ENCODE results near the gene SIGLEC8.
"Not testable (repeated sequence)": the region's sequence is repeated elsewhere in the genome, so short reads cannot be mapped to it uniquely, and the experiment has no call there.

Gene SIGLEC8

GRCh38 chr19:51466723-51467122, 8.5 kb upstream of the SIGLEC8 start:
- H3K4me1 Mint-ChIP-seq: peaks cover 40% of the 10 kb centered on the region
- peaks cover 43% of the 10 kb centered on the region for H3K27me3 Mint-ChIP-seq
- H3K27ac Mint-ChIP-seq: no peak overlapping the region
- no peak for ATAC-seq
- no peaks in the 10 kb centered on the region for H3K9me3 Mint-ChIP-seq
- no peaks in the 10 kb centered on the region for H3K36me3 Mint-ChIP-seq (ENCODE audit: low read depth)
- H3K4me3 Mint-ChIP-seq: no peak overlapping the region
- DNase-seq: no peak

GRCh38 chr19:51463976-51464581, 5.8 kb upstream of the SIGLEC8 start:
- not testable (repeated sequence) for DNase-seq; H3K36me3 Mint-ChIP-seq (ENCODE audit: low read depth); H3K4me3 Mint-ChIP-seq; H3K27ac Mint-ChIP-seq; H3K9me3 Mint-ChIP-seq
- Mint-ChIP-seq H3K4me1 (peaks cover 42% of the 10 kb centered on the region), H3K27me3 (peaks cover 48% of the 10 kb centered on the region)
- ATAC-seq: peak; percentile 26

GRCh38 chr19:51462681-51463080, 4.4 kb upstream of the SIGLEC8 start:
- Mint-ChIP-seq H3K9me3 (no peaks in the 10 kb centered on the region), H3K4me1 (peaks cover 37% of the 10 kb centered on the region), H3K4me3 (no peak overlapping the region), H3K27me3 (peaks cover 43% of the 10 kb centered on the region), H3K27ac (no peak overlapping the region), H3K36me3 (ENCODE audit: low read depth) (no peaks in the 10 kb centered on the region)
- ATAC-seq (no peak), DNase-seq (no peak)

GRCh38 chr19:51462276-51462675, 4.0 kb upstream of the SIGLEC8 start:
- DNase-seq: no peak
- Mint-ChIP-seq H3K4me3 (no peak overlapping the region), H3K4me1 (peaks cover 34% of the 10 kb centered on the region), H3K9me3 (no peaks in the 10 kb centered on the region), H3K36me3 (ENCODE audit: low read depth) (no peaks in the 10 kb centered on the region), H3K27me3 (peaks cover 39% of the 10 kb centered on the region), H3K27ac (no peak overlapping the region)
- no peak for ATAC-seq

GRCh38 chr19:51461723-51462161, 3.5 kb upstream of the SIGLEC8 start:
- no peak for DNase-seq
- no peak overlapping the region for H3K4me3 Mint-ChIP-seq
- H3K27me3 Mint-ChIP-seq: peaks cover 35% of the 10 kb centered on the region
- H3K27ac Mint-ChIP-seq: no peak overlapping the region
- no peaks in the 10 kb centered on the region for H3K36me3 Mint-ChIP-seq (ENCODE audit: low read depth)
- no peak for ATAC-seq
- peaks cover 31% of the 10 kb centered on the region for H3K4me1 Mint-ChIP-seq
- no peaks in the 10 kb centered on the region for H3K9me3 Mint-ChIP-seq

- no peaks in the 10 kb centered on the region for H3K36me3 Mint-ChIP-seq (ENCODE audit: low read depth)
- ATAC-seq: no peak
- no peak overlapping the region for H3K4me3 Mint-ChIP-seq
- peaks cover 20% of the 10 kb centered on the region for H3K4me1 Mint-ChIP-seq
- H3K27me3 Mint-ChIP-seq: peaks cover 29% of the 10 kb centered on the region
- no peak for DNase-seq
- no peaks in the 10 kb centered on the region for H3K9me3 Mint-ChIP-seq
- no peak overlapping the region for H3K27ac Mint-ChIP-seq
Measured at GRCh38 chr19:51460164-51460992, 2.1 kb upstream of the SIGLEC8 start.

GRCh38 chr19:51458899-51459505, 748 bp upstream of the SIGLEC8 start:
- peaks cover 20% of the 10 kb centered on the region for H3K27me3 Mint-ChIP-seq
- no peak overlapping the region for H3K4me3 Mint-ChIP-seq
- peaks cover 16% of the 10 kb centered on the region for H3K4me1 Mint-ChIP-seq
- H3K27ac Mint-ChIP-seq: no peak overlapping the region
- ATAC-seq (no peak), DNase-seq (no peak)
- no peaks in the 10 kb centered on the region for H3K36me3 Mint-ChIP-seq (ENCODE audit: low read depth)
- H3K9me3 Mint-ChIP-seq: no peaks in the 10 kb centered on the region

- peaks cover 7% of the 10 kb centered on the region for H3K4me1 Mint-ChIP-seq
- no peak for ATAC-seq
Measured at GRCh38 chr19:51457351-51458013, 772 bp downstream of the SIGLEC8 start.

GRCh38 chr19:51456541-51457290, 1.5 kb downstream of the SIGLEC8 start:
- ATAC-seq (no peak), DNase-seq (no peak)
- peaks cover 15% of the 10 kb centered on the region for H3K27me3 Mint-ChIP-seq
- H3K36me3 Mint-ChIP-seq (ENCODE audit: low read depth): no peaks in the 10 kb centered on the region
- peaks cover 7% of the 10 kb centered on the region for H3K4me1 Mint-ChIP-seq
- H3K27ac Mint-ChIP-seq: no peak overlapping the region
- H3K4me3 Mint-ChIP-seq: no peak overlapping the region
- no peaks in the 10 kb centered on the region for H3K9me3 Mint-ChIP-seq

More at GRCh38 chr19:51457351-51458013, 772 bp downstream of the SIGLEC8 start:
- DNase-seq: no peak
- Mint-ChIP-seq H3K27ac (no peak overlapping the region), H3K4me3 (no peak overlapping the region), H3K27me3 (peaks cover 15% of the 10 kb centered on the region), H3K9me3 (no peaks in the 10 kb centered on the region), H3K36me3 (ENCODE audit: low read depth) (no peaks in the 10 kb centered on the region)

- no peak overlapping the region for H3K4me3 Mint-ChIP-seq
- peaks cover 42% of the 10 kb centered on the region for H3K4me1 Mint-ChIP-seq
- DNase-seq (no peak), ATAC-seq (no peak)
- H3K36me3 Mint-ChIP-seq (ENCODE audit: low read depth): peaks cover 28% of the 10 kb centered on the region
- H3K9me3 Mint-ChIP-seq: peaks cover 29% of the 10 kb centered on the region
- H3K27ac Mint-ChIP-seq: peak overlapping the region; percentile 55
- H3K27me3 Mint-ChIP-seq: peaks cover 4% of the 10 kb centered on the region
Measured at GRCh38 chr19:51450730-51451307, 7.4 kb downstream of the SIGLEC8 start.

- Mint-ChIP-seq H3K36me3 (ENCODE audit: low read depth) (peaks cover 32% of the 10 kb centered on the region), H3K9me3 (peaks cover 29% of the 10 kb centered on the region), H3K4me1 (peaks cover 53% of the 10 kb centered on the region), H3K27me3 (peaks cover 2% of the 10 kb centered on the region), H3K4me3 (peak overlapping the region; percentile 64), H3K27ac (peak overlapping the region; percentile 88)
- ATAC-seq: peak; percentile 84
- DNase-seq: peak; percentile 65
Measured at GRCh38 chr19:51448411-51449016, 9.7 kb downstream of the SIGLEC8 start.

- H3K9me3 Mint-ChIP-seq: peaks cover 31% of the 10 kb centered on the region
- H3K4me1 Mint-ChIP-seq: peaks cover 58% of the 10 kb centered on the region
- H3K27ac Mint-ChIP-seq: peak overlapping the region; percentile 88
- peaks cover 33% of the 10 kb centered on the region for H3K36me3 Mint-ChIP-seq (ENCODE audit: low read depth)
- peak overlapping the region; percentile 64 for H3K4me3 Mint-ChIP-seq
- peak; percentile 26 for ATAC-seq
- H3K27me3 Mint-ChIP-seq: peaks cover 1% of the 10 kb centered on the region
- no peak for DNase-seq
Measured at GRCh38 chr19:51448011-51448410, 10.2 kb downstream of the SIGLEC8 start.

GRCh38 chr19:51447510-51447909, 10.7 kb downstream of the SIGLEC8 start:
- H3K4me1 Mint-ChIP-seq: peaks cover 63% of the 10 kb centered on the region
- peaks cover 33% of the 10 kb centered on the region for H3K9me3 Mint-ChIP-seq
- ATAC-seq, DNase-seq, H3K27me3 Mint-ChIP-seq, H3K4me3 Mint-ChIP-seq: not testable (repeated sequence)
- H3K27ac Mint-ChIP-seq: peak overlapping the region; percentile 88
- peaks cover 33% of the 10 kb centered on the region for H3K36me3 Mint-ChIP-seq (ENCODE audit: low read depth)
